H1 (cell line): Measurements from ENCODE around the gene SSC5D. TPM values are rescaled to one million over a fixed set of nuclear protein-coding genes. Genes with fewer than 3 reads are reported as not detected.

Experiments used
- CTCF ChIP-seq, 3 experiments: IDR thresholded peaks; 1 replicate in 2 of 3; 2 replicates in 1 of 3; pipeline versions ENCODE4 v1.5.1 to v1.6.1; 2011; ENCODE audit warnings: low read length in 3 of 3, mild to moderate bottlenecking in 3 of 3, inconsistent platforms in 2 of 3, low read depth in 1 of 3, moderate library complexity in 1 of 3; ENCODE audit not compliant: insufficient read depth in 1 of 3; ENCODE audit errors: control extremely low read depth in 1 of 3
- polyA plus RNA-seq, 7 experiments: library from polyadenylated mRNA; depleted of rRNA in 3 of 7; stranded (reverse) in 5 of 7; unstranded in 2 of 7; fragments of >200 nt in 5 of 7; fragments of 200-250 nt in 2 of 7; gene quantifications; 1 replicate in 5 of 7; 2 replicates in 1 of 7; 4 replicates in 1 of 7; pipeline versions ENCODE4 v1.2.1 to v1.2.3, GENCODE V29; 2011 to 2013; ENCODE audit warnings: missing spikeins in 2 of 7, mixed read lengths in 2 of 7
- total RNA-seq: library from RNA; stranded (reverse); fragmentation: NEBNext Ultra II Directional; extraction: Animal tissue kit (Norgen Biotek cat#: 25700); gene quantifications from 2 replicates; pipeline ENCODE4 v1.2.1, GENCODE V29; 2021

The SSC5D gene
- total and polyA plus RNA-seq, 2 of the 8 experiments (the other 6 are each of a cell fraction or from before 2014, with no cell fraction given), result 0.39 to 1.7 TPM

DNA sequence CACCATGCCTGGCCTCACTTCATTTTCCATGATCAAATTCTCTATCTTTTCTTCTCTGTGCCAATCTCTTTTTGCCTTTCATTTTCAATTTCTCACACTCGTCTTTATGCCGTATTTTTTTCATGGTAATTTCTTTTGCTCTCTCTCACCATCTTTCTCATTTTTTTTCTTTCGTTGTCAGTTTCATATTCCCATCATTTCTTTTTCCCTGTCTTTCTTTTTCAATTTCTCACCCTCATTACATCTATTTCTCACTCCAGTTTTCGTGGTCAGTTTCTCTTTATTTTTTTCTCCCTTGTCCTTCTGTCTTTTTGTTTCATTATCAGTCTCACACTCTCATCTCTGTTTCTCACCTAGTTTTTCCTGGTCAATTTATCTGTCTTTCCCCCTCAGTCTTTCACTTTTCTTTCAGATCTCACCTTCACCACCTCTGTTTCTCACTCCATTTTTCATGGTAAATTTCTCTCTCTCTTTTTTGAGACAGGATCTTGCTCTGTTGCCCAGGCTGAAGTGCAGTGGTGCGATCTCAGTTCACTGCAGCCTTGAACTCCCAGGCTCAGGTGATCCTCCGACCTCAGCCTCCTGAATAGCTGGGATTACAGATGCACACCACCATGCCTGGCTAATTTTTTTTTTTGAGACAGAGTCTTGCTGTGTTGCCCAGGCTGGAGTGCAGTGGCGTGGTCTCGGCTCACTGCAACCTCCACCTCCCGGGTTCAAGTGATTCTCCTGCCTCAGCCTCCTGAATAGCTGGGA, 14.1 kb downstream of the SSC5D start (continued):
- TF ChIP-seq CTCF (IDR thresholded peaks at IDR 0.05; ENCODE audit: control extremely low read depth in 1 of 3, insufficient read depth in 1 of 3, low read depth in 1 of 3, low read length in 3 of 3), result no peak
- TF ChIP-seq, all 59 proteins: peak for 0
